NCI-H510A (cell line): ENCODE data around the gene DDX4.

Experiments
- DNase-seq: peaks from one replicate; lab custom pipeline; 2025; lab: John Stamatoyannopoulos, UW

The DDX4 gene

GRCh38 chr5:55823151-55823796, 85.4 kb downstream of the DDX4 start:
- DNase-seq: no peak

DNA sequence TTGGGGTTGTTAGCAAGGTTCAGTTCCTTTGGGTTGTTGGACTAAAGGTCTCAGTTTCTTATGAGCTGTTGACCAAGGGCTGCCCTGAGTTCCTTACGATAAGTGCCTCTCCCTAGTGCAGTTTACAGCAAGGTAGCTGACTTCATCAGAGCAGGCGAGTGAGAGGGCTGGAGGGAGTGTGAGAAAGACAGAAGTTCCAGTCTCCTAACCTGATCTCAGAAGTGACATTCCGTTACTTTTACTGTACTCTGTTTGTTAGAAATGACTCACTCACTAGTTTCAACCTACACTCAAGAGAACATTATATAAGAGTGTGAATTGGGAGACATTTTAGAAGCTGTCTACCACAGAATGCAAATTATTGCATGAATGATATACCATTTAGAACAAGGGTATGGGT, 92.1 kb downstream of the DDX4 start:
- no peak for DNase-seq

GRCh38 chr5:55832446-55832845, 94.6 kb downstream of the DDX4 start:
- DNase-seq: no peak

GRCh38 chr5:55836191-55836590, 98.3 kb downstream of the DDX4 start:
- DNase-seq: no peak

GRCh38 chr5:55841976-55842375, 104.1 kb downstream of the DDX4 start:
- no peak for DNase-seq

DNA sequence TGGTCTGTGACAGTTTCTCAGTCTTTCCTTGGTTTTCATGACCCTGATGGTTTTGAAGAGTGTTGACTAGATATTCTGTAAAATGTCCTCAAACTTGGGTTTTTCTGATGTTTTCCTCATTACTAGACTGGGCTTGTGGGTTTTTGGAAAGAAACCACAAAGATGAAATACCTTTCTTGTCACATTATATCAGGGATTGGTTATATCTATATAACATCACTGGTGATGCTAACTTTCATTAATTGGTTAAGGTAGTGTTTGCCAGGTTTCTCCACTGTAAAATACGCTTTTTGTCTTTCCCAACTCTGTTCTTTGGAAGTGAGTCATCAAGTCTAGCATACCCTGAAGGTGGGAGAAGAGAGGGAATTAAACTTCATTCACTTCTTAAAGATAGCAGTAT, 110.0 kb downstream of the DDX4 start:
- DNase-seq: no peak

DNA sequence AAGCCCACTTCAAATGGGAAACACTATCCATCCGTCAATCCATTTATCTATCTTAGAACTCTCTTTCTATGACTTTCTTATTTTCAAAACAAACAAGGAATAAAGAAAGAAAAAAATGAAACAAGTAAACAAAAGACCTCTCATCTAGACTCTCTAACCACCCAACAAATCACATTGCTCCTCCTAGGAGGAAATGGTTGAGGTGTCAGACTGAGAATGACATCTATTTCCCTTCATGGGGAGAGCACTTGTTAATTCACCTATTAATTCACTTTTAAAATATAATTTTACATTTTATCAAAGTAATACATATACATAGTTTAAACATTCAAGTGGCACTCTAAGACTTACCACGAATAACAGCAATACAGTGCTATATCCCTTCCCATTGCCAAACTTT, 110.9 kb downstream of the DDX4 start:
- DNase-seq: no peak

DNA sequence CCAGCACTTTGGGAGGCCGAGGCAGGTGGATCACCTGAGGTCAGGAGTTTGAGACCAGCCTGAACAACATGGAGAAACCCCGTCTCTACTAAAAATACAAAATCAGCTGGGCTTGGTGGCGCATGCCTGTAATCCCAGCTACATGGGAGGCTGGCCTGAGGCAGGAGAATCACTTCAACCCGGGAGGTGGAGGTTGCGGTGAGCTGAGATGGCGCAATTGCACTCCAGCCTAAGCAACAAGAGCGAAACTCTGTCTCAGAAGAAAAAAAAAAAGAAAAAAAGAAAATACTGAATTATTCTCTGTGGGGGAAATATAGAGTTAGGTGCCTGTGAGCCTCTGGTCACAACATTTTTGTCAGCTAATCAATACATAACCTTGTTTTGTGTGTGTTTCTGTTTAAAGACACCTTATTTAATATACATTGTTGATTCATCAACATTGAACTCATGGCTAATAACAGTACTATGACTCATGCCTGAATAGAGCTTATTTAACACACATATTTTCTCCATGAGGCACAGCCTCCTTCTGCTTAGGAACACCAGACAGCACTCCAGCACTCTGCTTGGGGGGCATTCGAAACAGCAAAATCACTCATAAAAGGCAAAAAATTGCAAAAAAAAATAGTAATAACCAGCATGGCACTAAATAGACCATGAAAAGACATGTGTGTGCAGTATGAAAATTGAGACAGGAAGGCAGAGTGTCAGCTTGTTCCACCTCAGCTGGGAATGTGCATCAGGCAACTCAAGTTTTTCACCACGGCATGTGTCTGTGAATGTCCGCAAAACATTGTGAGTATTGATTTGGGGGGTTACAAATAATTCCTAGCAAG, 113.2 kb downstream of the DDX4 start, which contains the start of gene IL31RA:
TSS of gene IL31RA (plus strand) at position 519 of the 836 bp plus-strand sequence. CDS start at position 733, 214 bp downstream.
- no peak for DNase-seq

DNA sequence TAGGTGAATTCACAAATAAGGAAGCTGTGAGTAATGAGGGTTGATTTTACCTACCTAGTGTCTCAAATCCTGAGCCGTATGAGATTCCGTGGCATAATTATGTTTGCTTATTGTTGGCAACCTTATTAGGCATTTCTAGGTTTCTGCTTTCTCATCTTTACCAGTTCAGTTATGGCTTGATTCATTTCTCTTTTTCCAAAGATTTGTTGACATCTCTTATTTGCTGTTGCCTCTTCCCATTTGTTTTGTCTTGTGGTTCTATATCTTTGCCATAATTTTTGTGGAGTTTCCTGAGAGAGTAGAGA, 113.8 kb downstream of the DDX4 start:
- DNase-seq: no peak

DNA sequence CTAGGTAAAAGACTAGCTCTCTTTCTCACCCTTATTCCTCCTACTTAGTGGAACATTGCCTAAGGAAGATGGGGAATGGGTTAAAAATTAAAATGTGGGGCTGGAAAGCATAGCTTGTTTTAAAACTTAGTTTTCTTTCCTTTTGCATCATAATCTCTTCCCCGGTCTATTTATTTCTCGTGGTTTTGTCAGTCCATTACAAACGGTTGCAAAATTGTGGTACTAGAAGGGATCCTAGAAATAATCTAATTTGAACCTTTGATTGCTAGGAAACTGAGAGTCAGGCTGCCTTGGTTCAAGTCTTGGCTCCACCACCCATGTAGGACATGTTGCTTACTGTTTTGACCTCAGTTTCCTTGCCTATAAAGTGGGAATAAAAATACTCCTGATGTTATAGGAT, 114.6 kb downstream of the DDX4 start:
- DNase-seq: no peak

DNA sequence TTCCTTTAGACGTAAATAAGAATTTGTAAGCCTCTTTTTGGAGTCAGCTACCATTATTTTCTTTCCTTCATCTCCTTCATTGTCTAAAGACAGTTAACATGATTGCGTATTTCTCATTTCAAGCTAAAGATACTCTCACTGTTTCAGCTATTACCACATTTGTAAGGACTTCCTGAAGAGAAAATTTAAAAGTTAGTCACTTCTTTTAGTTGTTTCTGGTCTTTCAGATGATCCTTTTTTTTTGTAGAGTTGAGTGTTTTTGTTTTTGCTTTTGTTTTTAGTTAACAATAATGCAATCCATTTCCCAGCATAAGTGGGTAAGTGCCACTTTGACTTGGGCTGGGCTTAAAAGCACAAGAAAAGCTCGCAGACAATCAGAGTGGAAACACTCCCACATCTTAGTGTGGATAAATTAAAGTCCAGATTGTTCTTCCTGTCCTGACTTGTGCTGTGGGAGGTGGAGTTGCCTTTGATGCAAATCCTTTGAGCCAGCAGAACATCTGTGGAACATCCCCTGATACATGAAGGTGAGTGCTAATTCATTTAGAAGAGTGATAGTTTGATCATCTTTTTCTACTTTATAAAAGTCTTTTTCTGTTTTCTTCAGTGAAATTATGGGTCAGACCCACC, 115.3 kb downstream of the DDX4 start:
- no peak for DNase-seq

GRCh38 chr5:55853818-55854217, 116.0 kb downstream of the DDX4 start:
- DNase-seq: no peak

- DNase-seq: no peak
These were observed 117.6 kb downstream of the DDX4 start for GRCh38 chr5:55855509-55855908.

DNA sequence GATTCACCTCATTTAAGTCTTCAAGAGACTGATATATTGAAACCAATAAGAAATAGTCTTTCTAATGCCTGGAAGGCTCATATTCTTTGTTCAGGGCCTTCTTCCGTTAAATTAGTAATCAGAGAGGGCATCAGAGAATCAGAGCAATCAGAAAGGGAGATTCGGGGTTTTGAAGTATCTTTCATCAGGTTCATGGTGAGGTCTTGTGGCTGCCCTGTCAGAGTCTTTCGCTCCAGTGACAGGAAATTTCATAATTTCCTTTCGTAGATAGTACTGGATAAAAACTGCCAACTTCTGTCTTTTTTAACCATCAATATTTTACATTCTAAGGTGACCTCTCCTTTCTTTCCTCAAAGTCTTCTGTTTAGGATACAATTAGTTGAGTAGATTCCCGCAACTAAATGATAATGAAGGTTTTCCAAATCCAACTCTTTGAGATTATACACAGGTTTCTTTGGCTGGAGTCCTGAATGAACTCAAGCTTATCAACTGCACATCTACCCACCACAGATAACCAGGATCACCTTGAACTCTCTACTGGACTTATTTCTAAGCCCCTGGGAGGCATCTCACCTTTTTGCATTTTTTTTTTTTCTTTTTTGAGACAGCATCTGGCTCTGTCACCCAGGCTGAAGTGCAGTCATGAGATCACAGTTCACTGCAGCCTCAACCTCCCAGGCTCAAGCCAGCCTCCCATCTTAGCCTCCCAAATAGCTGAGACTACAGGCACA, 118.8 kb downstream of the DDX4 start:
- DNase-seq: no peak

- no peak for DNase-seq
These were observed 119.4 kb downstream of the DDX4 start for GRCh38 chr5:55857247-55857640.

DNA sequence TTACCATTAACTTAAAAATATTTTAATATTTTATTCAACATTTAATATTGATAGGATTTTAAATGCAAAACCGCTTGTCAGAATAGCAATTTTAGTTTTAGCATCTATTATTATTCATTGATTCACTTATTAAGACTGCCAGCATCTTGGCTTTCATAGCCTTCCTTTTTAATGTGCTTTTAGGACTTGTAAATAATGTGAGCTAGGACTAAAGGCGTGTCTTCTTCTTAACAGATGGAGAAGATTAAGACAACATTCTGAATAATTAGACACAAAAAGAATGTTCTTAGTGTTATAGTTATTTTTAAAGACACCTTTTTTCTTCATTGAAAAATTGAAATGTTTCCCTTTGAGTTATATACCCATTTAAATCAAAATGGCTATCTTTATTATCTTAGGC, 120.2 kb downstream of the DDX4 start:
- no peak for DNase-seq

DNA sequence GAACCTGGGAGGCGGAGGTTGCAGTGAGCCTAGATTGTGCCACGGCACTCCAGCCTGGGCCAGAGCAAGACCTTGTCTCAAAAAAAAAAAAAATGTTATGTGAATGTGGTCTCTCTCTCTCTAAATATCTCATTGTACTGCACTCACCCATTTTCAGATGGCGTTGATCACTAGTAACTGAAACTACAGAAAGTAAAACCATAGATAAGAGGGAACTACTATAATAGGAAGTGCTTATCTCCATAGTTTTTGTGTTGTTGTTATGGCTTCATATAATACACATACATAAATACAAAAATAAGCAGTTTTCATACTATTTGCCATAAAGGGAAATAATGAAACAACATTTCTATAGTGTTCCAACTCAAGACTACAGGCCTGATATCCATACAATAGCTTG, 122.4 kb downstream of the DDX4 start:
- DNase-seq: no peak

DNA sequence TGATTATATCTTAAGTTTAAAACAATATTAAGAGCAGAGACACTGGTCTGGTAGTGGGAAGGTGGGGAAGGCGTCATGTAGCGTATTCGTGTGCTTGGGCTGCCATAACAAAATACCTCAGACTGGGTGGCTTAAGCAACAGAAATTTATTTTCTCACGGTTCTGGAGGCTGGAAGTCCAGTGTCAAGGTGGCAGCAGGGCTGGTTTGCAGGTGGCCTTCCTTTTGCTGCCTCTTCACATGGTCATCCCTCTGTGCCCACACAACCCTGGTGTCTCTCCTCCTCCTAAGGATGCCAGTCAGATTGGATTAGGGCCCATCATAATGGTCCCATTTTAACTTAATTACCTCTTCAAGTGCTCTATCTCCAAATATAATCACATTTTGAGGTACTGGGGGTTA, 122.8 kb downstream of the DDX4 start:
- no peak for DNase-seq

DNA sequence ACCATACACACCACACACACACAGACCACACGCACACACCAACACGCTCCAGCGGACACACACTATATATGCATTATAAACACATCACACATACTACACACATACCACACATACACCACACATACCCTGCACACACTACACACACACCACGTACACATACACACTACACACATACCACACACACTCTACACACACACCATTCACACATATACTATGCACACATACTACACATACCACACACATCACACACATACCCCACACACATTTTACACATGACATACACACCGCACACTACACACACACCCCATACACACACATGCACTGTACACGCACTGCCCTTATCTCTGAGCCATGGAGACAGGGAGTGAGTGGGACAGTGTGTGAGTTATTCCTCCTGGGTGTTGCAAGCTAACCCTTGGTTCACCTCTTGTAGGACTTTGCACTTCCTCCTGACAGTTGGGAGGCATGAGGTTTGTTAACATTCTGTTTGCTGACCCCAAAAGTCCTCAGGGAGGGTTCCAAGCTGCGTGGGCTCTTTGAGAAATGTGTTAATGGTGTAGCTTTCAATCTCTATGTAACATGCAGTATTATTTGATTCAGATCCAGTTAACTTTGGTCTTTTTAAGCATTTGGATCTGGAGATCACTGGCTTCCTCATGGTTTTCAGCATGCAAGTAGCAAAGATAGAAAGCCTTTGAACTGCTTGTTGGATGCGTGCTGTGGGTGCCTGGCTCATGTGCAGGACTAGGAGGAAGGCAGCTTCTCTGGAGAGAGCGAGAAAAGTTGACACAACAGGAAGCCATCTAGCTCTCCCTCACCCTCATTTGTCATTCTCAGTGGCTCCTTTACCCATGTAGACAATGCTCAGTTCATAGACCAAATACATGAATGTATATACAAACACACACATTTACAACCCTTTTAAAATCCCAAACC, 127.0 kb downstream of the DDX4 start:
- no peak for DNase-seq

DNA sequence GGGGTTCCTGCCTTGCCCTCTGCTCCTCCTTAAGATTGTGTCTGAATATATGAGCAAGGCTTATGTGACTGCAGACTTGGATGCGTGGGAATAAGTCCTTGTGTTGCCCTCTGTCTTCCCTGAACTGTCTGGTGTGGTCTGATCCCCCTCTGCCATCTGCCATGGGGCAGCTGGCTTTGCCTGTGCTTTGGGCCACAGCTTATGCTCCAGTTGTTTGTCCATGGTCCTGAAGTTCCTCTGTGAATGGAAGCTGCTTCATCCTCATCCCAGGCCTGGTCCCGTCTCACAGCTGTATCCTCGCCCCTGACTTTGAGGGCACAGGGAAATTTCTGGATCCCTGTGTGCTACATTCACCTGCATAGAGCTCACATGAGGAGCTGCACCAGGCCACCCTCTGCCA, 128.0 kb downstream of the DDX4 start:
- no peak for DNase-seq

DNA sequence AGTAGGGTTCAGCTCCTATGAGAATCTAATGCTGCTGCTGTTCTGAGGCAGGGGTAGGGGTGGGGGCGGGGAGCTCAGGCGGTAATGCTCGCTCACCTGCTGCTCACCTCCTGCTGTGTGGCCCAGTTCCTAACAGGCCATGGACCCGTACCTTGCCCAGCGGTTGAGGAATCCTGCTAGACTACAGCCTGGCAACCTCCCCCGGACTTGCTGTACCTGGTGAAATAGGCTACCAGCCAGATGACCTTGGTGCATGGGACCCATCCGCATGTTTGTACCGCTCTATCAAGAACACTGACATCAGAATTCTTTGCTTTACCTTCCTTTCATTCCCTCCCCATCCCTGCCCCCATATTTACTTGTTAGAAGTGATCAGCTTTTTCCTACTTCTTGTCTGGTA, 128.6 kb downstream of the DDX4 start:
- DNase-seq: no peak
